B cell (primary cell): ENCODE data around the gene KICS2. TPM values are rescaled to one million over a fixed set of nuclear protein-coding genes. Genes with fewer than 3 reads are reported as not detected.

Experiments
- ATAC-seq: fragments of 200-7000 bp; cut with Tn5 transposase; one replicate; pipeline ENCODE4 v1.10.0; 2021; ENCODE audit warnings: low read depth, mild to moderate bottlenecking, moderate number of reproducible peaks, moderate library complexity
- CTCF ChIA-PET: fragments of 350-600 bp; sonication (Branson Sonifier 250); formaldehyde crosslinking; loops from one replicate; lab custom pipeline; 2021; ENCODE audit warnings: antibody characterized with exemption, inconsistent platforms; lab: Charles Lee
- POLR2A ChIA-PET: fragments of 350-600 bp; sonication (Branson Sonifier 250); formaldehyde crosslinking; loops from one replicate; lab custom pipeline; 2021; ENCODE audit warnings: antibody characterized with exemption; lab: Charles Lee
- DNase-seq: peaks from one replicate; pipeline ENCODE4 v3.0.0; 2013
- H2AFZ ChIP-seq: 2 replicates; pipeline ENCODE4 v1.6.1; 2012; ENCODE audit warnings: mild to moderate bottlenecking, low read depth, low read length; ENCODE audit not compliant: insufficient read depth, poor library complexity, severe bottlenecking
- H3K27ac ChIP-seq, 2 donors: 1 replicate in 1 of 2; 2 replicates in 1 of 2; pipeline ENCODE4 v1.5.1; 2012 to 2013; ENCODE audit warnings: low read length in 2 of 2, mild to moderate bottlenecking in 2 of 2, moderate library complexity in 1 of 2
- H3K27me3 ChIP-seq, 4 experiments: fragments of 200-600 bp in 1 of 4; sonication (generic) in 1 of 4; replicated peaks in 1 of 4; 1 replicate in 2 of 4; 2 replicates in 2 of 4; pipeline versions ENCODE4 v1.6.1 to v1.7.0; 2013 to 2016; ENCODE audit warnings: low read length in 3 of 4, mild to moderate bottlenecking in 2 of 4, mixed read lengths in 1 of 4, moderate library complexity in 1 of 4; ENCODE audit not compliant: insufficient read depth in 4 of 4, control insufficient read depth in 3 of 4; ENCODE audit errors: control extremely low read depth in 1 of 4
- H3K36me3 ChIP-seq, 2 experiments: replicated peaks in 1 of 2; 1 replicate in 1 of 2; 2 replicates in 1 of 2; pipeline versions ENCODE4 v1.6.1 to v1.7.1; 2013; ENCODE audit warnings: low read length in 1 of 2; ENCODE audit not compliant: insufficient read depth in 2 of 2, control insufficient read depth in 1 of 2; ENCODE audit errors: control extremely low read depth in 1 of 2, extremely low read depth in 1 of 2
- H3K4me1 ChIP-seq, 2 donors: fragments of 200-600 bp in 1 of 2; sonication (generic) in 1 of 2; 1 replicate in 1 of 2; 2 replicates in 1 of 2; pipeline versions ENCODE4 v1.5.1 to v1.6.1; 2013 to 2017; ENCODE audit warnings: low read length in 2 of 2; ENCODE audit not compliant: control insufficient read depth in 2 of 2, insufficient read depth in 2 of 2
- H3K4me2 ChIP-seq: replicated peaks from 2 replicates; pipeline ENCODE3; 2012; ENCODE audit warnings: mild to moderate bottlenecking, low read depth, low read length; ENCODE audit not compliant: poor library complexity, severe bottlenecking
- H3K4me3 ChIP-seq, 5 experiments: fragments of 200-600 bp in 1 of 5; sonication (generic) in 1 of 5; 1 replicate in 3 of 5; 2 replicates in 2 of 5; pipeline versions ENCODE4 v1.5.1 to v1.7.0; 2011 to 2016; ENCODE audit warnings: low read length in 4 of 5, mild to moderate bottlenecking in 4 of 5, low read depth in 2 of 5, control low read depth in 1 of 5, moderate library complexity in 1 of 5; ENCODE audit not compliant: insufficient read depth in 1 of 5; ENCODE audit errors: control extremely low read depth in 1 of 5, extremely low read depth in 1 of 5
- H3K79me2 ChIP-seq: fragments of 200-600 bp; sonication (generic); one replicate; pipeline ENCODE4 v1.6.0; 2016; ENCODE audit warnings: low read length; ENCODE audit not compliant: control insufficient read depth, insufficient read depth
- H3K9ac ChIP-seq: fragments of 200-600 bp; sonication (generic); 2 replicates; pipeline ENCODE4 v1.6.1; 2017; ENCODE audit warnings: mild to moderate bottlenecking, low read length, moderate library complexity
- H3K9me3 ChIP-seq, 3 donors: one replicate each; pipeline versions ENCODE4 v1.6.1 to v1.7.1; 2013; ENCODE audit warnings: low read length in 2 of 3; ENCODE audit not compliant: control insufficient read depth in 2 of 3, insufficient read depth in 1 of 3; ENCODE audit errors: control extremely low read depth in 1 of 3
- H4K20me1 ChIP-seq: 2 replicates; pipeline ENCODE4 v1.6.0; 2012; ENCODE audit warnings: mild to moderate bottlenecking, low read length; ENCODE audit not compliant: insufficient read depth, control insufficient read depth, poor library complexity, severe bottlenecking
- H3K27ac Mint-ChIP-seq: one replicate; pipeline ENCODE4 v1.8.0; 2021; ENCODE audit warnings: mixed read lengths
- H3K27me3 Mint-ChIP-seq: one replicate; pipeline ENCODE4 v1.8.0; 2021; ENCODE audit warnings: mixed read lengths
- H3K4me1 Mint-ChIP-seq: one replicate; pipeline ENCODE4 v1.8.0; 2021; ENCODE audit warnings: mixed read lengths
- H3K4me3 Mint-ChIP-seq: one replicate; pipeline ENCODE4 v1.8.0; 2021; ENCODE audit warnings: mixed read lengths
- H3K9me3 Mint-ChIP-seq: one replicate; pipeline ENCODE4 v1.8.0; 2022; ENCODE audit warnings: mixed read lengths; ENCODE audit not compliant: insufficient read depth
- CTCF ChIP-seq: fragments of 200-600 bp; IDR thresholded peaks from one replicate; pipeline ENCODE4 v1.8.0; 2022; ENCODE audit warnings: antibody characterized with exemption, mild to moderate bottlenecking
- EZH2 ChIP-seq: IDR thresholded peaks from 2 replicates; pipeline ENCODE4 v1.6.1; 2012; ENCODE audit warnings: borderline replicate concordance, low read depth, mild to moderate bottlenecking, moderate library complexity, low read length; ENCODE audit not compliant: insufficient read depth, poor library complexity, severe bottlenecking
- WGBS: methylation state at CpG from one replicate; pipeline ENCODE4 v1.1.5; 2013; ENCODE audit warnings: missing lambda C conversion rate; ENCODE audit not compliant: insufficient coverage; 5-methylcytosine and 5-hydroxymethylcytosine counted together
- intact Hi-C: fragments of 100-400 bp; cut with micrococcal nuclease; formaldehyde crosslinking; loops from one replicate; pipeline ENCODE4 v1.10.0; 2022
- polyA plus RNA-seq: library from polyadenylated mRNA; depleted of rRNA; stranded (reverse); fragments of >200 nt; gene quantifications from 2 replicates; pipeline ENCODE4 v1.2.3, GENCODE V29; 2012
- small RNA-seq: library from RNA; depleted of rRNA; stranded (forward); fragments of <200 nt; gene quantifications from one replicate; pipeline ENCODE3, GENCODE V24; 2012; ENCODE audit warnings: low replicate concordance, low read depth; ENCODE audit not compliant: insufficient read length
- total RNA-seq, 2 donors: library from RNA; stranded (reverse); fragments of 120-200 nt in 1 of 2; gene quantifications; 1 replicate in 1 of 2; 2 replicates in 1 of 2; pipeline versions ENCODE4 v1.2.3 to v1.2.4, GENCODE V29; 2013 to 2022

The KICS2 gene
- total and polyA plus RNA-seq, 2 donors (not counting 1 experiment from before 2014, with no cell fraction given): 16.6 to 21.2 TPM

DNA sequence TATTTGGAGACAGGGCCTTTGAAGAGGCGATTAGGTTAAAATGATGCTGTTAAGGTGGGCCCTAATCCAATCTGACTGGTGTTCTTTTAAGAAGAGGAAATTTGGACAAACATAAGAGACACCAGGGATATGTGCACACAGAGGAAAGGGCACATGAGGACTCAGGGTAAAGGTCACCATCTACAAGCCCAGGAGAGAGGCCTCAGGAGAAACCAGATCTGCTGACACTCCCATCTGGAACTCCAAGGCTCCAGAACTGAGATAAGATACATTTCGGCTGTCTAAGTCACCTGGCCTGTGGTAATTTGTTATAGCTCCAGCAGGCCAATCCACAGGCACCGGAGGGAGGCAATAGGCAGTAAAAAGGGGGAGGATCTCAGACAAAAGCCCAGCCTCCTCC is 48.6 kb downstream of the KICS2 start:
- no peak overlapping the region for H3K27ac Mint-ChIP-seq
- H3K27me3 Mint-ChIP-seq: no peaks in the 10 kb centered on the region
- H3K4me3 ChIP-seq: no peak overlapping the region
- no peaks in the 10 kb centered on the region for H3K79me2 ChIP-seq
- H3K27me3 ChIP-seq: no peaks in the 10 kb centered on the region
- no peak overlapping the region for H3K27ac ChIP-seq
- no peaks in the 10 kb centered on the region for H3K9me3 Mint-ChIP-seq
- no peak overlapping the region for H3K9ac ChIP-seq
- H3K4me1 ChIP-seq: no peaks in the 10 kb centered on the region
- H3K9me3 ChIP-seq: no peaks in the 10 kb centered on the region
- H3K4me3 Mint-ChIP-seq: no peak overlapping the region
- ChIA-PET CTCF (no interaction called here), POLR2A (no interaction called here)
- intact Hi-C loops: no loop called here
- no peak overlapping the region for H3K4me2 ChIP-seq
- no peaks in the 10 kb centered on the region for H3K36me3 ChIP-seq
- no peaks in the 10 kb centered on the region for H3K4me1 Mint-ChIP-seq
- H4K20me1 ChIP-seq: no peaks in the 10 kb centered on the region
- no peak overlapping the region for H2AFZ ChIP-seq
- no peak for TF ChIP-seq CTCF
- TF ChIP-seq EZH2: no peak
- ATAC-seq (no peak), DNase-seq (no peak)
- 100% methylated on average over 1 of the region's 3 CpGs for WGBS

Small RNA genes lying within 50 kb of the gene (small RNA-seq; reads per million reads assigned to genes)
- gene RNU5A-7P (not detected), gene RNU6-1009P (not detected)

Other genes starting within 250 kb of the KICS2 start
- gene C12orf56, start 168.5 kb upstream of the KICS2 start, total RNA-seq: not detected in 2 replicates
- not detected in 2 replicates for gene C12orf56, start 168.5 kb upstream of the KICS2 start, polyA plus RNA-seq
- 48.8 and 56.1 TPM in 2 replicates for gene XPOT, start 182.1 kb upstream of the KICS2 start, total RNA-seq
- 11.7 and 14.1 TPM in 2 replicates for gene XPOT, start 182.1 kb upstream of the KICS2 start, polyA plus RNA-seq
- 38.5 and 46.9 TPM in 2 replicates for gene TBK1, start 229.8 kb upstream of the KICS2 start, total RNA-seq
- 10.4 and 13.6 TPM in 2 replicates for gene TBK1, start 229.8 kb upstream of the KICS2 start, polyA plus RNA-seq